Suprapubic skin (tissue), 4 donors: ENCODE results near the gene MTG2.

Experiments used
- POLR2A ChIP-seq, 2 donors: fragments of 450-650 bp; IDR thresholded peaks; one replicate each; pipeline ENCODE4 v1.6.1; 2017; ENCODE audit warnings: antibody characterized with exemption in 2 of 2, mild to moderate bottlenecking in 2 of 2, moderate library complexity in 2 of 2
- POLR2AphosphoS5 ChIP-seq, 3 donors: sonication (generic); formaldehyde crosslinking; IDR thresholded peaks; one replicate each; pipeline ENCODE4 v1.6.1; 2017; ENCODE audit warnings: antibody characterized with exemption in 3 of 3
- TF ChIP-seq, protein P1 (sequence below), 2 donors: fragments of 200-600 bp in 1 of 2; fragments of 450-650 bp in 1 of 2; sonication (generic) in 1 of 2; IDR thresholded peaks; one replicate each; pipeline ENCODE4 v1.5.1; 2016 to 2019; ENCODE audit warnings: antibody characterized with exemption in 2 of 2, mild to moderate bottlenecking in 1 of 2, moderate library complexity in 1 of 2

DNA sequence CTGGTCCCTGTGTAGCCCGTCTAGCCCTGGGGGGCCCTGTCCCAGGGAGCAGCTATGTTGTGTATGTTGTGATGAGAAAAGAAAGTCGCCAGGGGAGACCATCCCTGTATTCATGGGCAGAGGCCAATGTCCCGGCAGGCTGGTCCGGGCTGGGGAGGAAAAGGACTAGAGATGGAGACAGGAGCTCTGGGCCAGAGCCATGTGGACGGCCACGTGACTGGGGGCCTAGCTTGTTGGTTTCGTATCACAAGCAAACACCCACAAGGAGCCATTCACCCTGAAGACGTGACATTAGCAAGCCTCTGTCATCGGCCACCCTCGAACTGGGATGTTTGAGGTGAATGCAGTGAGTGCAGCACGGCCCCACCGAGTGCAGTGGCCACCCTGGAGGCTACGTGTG, 40.1 kb downstream of the MTG2 start:
- TF ChIP-seq POLR2AphosphoS5 (IDR thresholded peaks at IDR 0.05) (no peak), POLR2A (IDR thresholded peaks at IDR 0.05) (no peak)
- TF ChIP-seq, protein P1, sequence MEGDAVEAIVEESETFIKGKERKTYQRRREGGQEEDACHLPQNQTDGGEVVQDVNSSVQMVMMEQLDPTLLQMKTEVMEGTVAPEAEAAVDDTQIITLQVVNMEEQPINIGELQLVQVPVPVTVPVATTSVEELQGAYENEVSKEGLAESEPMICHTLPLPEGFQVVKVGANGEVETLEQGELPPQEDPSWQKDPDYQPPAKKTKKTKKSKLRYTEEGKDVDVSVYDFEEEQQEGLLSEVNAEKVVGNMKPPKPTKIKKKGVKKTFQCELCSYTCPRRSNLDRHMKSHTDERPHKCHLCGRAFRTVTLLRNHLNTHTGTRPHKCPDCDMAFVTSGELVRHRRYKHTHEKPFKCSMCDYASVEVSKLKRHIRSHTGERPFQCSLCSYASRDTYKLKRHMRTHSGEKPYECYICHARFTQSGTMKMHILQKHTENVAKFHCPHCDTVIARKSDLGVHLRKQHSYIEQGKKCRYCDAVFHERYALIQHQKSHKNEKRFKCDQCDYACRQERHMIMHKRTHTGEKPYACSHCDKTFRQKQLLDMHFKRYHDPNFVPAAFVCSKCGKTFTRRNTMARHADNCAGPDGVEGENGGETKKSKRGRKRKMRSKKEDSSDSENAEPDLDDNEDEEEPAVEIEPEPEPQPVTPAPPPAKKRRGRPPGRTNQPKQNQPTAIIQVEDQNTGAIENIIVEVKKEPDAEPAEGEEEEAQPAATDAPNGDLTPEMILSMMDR (IDR thresholded peaks at IDR 0.05) = no peak
